ENCODE data around the gene ITGB1BP1.

Gene ITGB1BP1

DNA sequence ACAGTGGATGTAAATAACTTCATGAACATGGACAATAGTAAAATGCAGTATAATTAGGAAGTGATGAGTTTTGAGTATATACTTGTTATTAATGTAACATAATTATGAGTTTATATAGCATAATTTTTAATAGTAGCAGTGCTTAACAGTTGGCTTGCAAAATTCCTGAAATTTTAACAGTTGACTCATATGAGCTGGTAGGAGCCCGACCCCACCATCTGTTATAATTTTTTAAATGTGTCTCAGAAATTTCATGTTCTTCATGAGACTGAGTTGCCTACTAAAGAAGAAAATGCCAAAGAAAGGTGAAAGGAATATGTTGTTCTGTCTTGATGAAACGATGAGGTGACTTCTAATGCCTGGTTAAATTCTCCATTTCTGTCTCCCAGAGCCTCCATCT lies 62.6 kb downstream of the ITGB1BP1 start:
- H3K23ac ChIP-seq (ENCODE audit: low read length in 2 of 2), result no peak overlapping the region
- no peak overlapping the region for H3K27ac ChIP-seq (ENCODE audit: low read length, poor library complexity, severe bottlenecking)
- no peak overlapping the region for H3K4ac ChIP-seq (ENCODE audit: low read depth in 1 of 2, low read length in 2 of 2)
- H2BK5ac ChIP-seq (ENCODE audit: low read depth, low read length, poor library complexity, severe bottlenecking), result no peak overlapping the region
- H3K4me3 ChIP-seq (ENCODE audit: insufficient read depth in 1 of 2, low read depth in 1 of 2, low read length in 2 of 2), result no peak overlapping the region
- H3K4me1 ChIP-seq (ENCODE audit: control insufficient read depth, insufficient read depth, low read depth, low read length), result peaks cover 11% of the 10 kb centered on the region
- H3K9me3 ChIP-seq (ENCODE audit: control insufficient read depth, low read length), result no peaks in the 10 kb centered on the region
- no peaks in the 10 kb centered on the region for H3K27me3 ChIP-seq (ENCODE audit: control insufficient read depth in 1 of 2, insufficient read depth in 1 of 2, low read length in 2 of 2)
- H2BK15ac ChIP-seq (ENCODE audit: low read depth, poor library complexity, severe bottlenecking), result no peak overlapping the region
- H3K9ac ChIP-seq (ENCODE audit: low read length), result no peak overlapping the region
- H2AFZ ChIP-seq (ENCODE audit: low read depth, low read length), result no peak overlapping the region
- H2BK12ac ChIP-seq (ENCODE audit: low read length in 2 of 2), result no peak overlapping the region
- no peak overlapping the region for H2AK5ac ChIP-seq (ENCODE audit: low read length, severe bottlenecking)
- 93% methylated on average over 2 of the region's 2 CpGs for WGBS
- H3K14ac ChIP-seq (ENCODE audit: low read length in 2 of 2), result no peak overlapping the region
- no peak overlapping the region for H2BK120ac ChIP-seq (ENCODE audit: low read depth, low read length)
- no peak overlapping the region for H4K8ac ChIP-seq (ENCODE audit: low read length)
- no peak overlapping the region for H3K18ac ChIP-seq (ENCODE audit: low read depth in 1 of 2, low read length in 2 of 2)
- no peak overlapping the region for H3K4me2 ChIP-seq (ENCODE audit: low read length, poor library complexity, severe bottlenecking)
- DNase-seq, result no peak
- H3K36me3 ChIP-seq (ENCODE audit: control insufficient read depth in 1 of 2, insufficient read depth in 2 of 2, low read depth in 1 of 2, low read length in 2 of 2), result peaks cover 20 to 89% of the 10 kb centered on the region in 2 experiments
- peaks cover 15% of the 10 kb centered on the region for H3K79me1 ChIP-seq (replicated peaks; ENCODE audit: low read length, poor library complexity, severe bottlenecking)
- no peak overlapping the region for H4K91ac ChIP-seq (ENCODE audit: low read length)

DNA sequence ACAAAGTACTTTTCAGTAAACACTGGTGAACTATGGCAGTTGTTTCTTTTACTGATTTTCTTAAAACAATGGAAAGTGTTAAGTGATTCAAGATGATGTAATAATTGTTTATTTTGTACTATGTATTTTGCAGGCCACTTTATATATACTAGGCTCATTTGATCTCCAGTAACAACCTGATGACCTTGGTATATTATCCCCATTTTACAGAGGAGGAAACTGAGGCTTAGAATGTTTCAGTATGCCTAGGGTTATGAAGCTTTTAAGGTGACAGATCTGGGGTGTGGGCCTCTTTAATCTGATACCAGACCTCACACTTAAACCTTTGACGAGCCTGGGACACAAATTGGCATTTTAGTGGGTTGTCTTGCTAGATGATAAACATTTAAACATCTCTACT lies 63.2 kb downstream of the ITGB1BP1 start:
- H2BK5ac ChIP-seq (ENCODE audit: low read depth, low read length, poor library complexity, severe bottlenecking), result no peak overlapping the region
- H3K23ac ChIP-seq (ENCODE audit: low read length in 2 of 2), result no peak overlapping the region
- H3K18ac ChIP-seq (ENCODE audit: low read depth in 1 of 2, low read length in 2 of 2), result no peak overlapping the region
- no peak overlapping the region for H2AK5ac ChIP-seq (ENCODE audit: low read length, severe bottlenecking)
- H3K27ac ChIP-seq (ENCODE audit: low read length, poor library complexity, severe bottlenecking), result no peak overlapping the region
- no peak overlapping the region for H3K4me3 ChIP-seq (ENCODE audit: insufficient read depth in 1 of 2, low read depth in 1 of 2, low read length in 2 of 2)
- H2AFZ ChIP-seq (ENCODE audit: low read depth, low read length), result no peak overlapping the region
- H2BK15ac ChIP-seq (ENCODE audit: low read depth, poor library complexity, severe bottlenecking), result no peak overlapping the region
- WGBS, result no CpG with 5 or more reads among the region's 1 CpG
- peaks cover 17 to 89% of the 10 kb centered on the region in 2 experiments for H3K36me3 ChIP-seq (ENCODE audit: control insufficient read depth in 1 of 2, insufficient read depth in 2 of 2, low read depth in 1 of 2, low read length in 2 of 2)
- no peak overlapping the region for H3K4ac ChIP-seq (ENCODE audit: low read depth in 1 of 2, low read length in 2 of 2)
- H3K27me3 ChIP-seq (ENCODE audit: control insufficient read depth in 1 of 2, insufficient read depth in 1 of 2, low read length in 2 of 2), result no peaks in the 10 kb centered on the region
- H2BK12ac ChIP-seq (ENCODE audit: low read length in 2 of 2), result no peak overlapping the region
- no peak overlapping the region for H4K91ac ChIP-seq (ENCODE audit: low read length)
- no peaks in the 10 kb centered on the region for H3K9me3 ChIP-seq (ENCODE audit: control insufficient read depth, low read length)
- no peak overlapping the region for H3K14ac ChIP-seq (ENCODE audit: low read length in 2 of 2)
- H3K79me1 ChIP-seq (replicated peaks; ENCODE audit: low read length, poor library complexity, severe bottlenecking), result peaks cover 13% of the 10 kb centered on the region
- DNase-seq, result no peak
- H3K4me1 ChIP-seq (ENCODE audit: control insufficient read depth, insufficient read depth, low read depth, low read length), result peaks cover 5% of the 10 kb centered on the region
- no peak overlapping the region for H4K8ac ChIP-seq (ENCODE audit: low read length)
- no peak overlapping the region for H3K4me2 ChIP-seq (ENCODE audit: low read length, poor library complexity, severe bottlenecking)
- H2BK120ac ChIP-seq (ENCODE audit: low read depth, low read length), result no peak overlapping the region
- no peak overlapping the region for H3K9ac ChIP-seq (ENCODE audit: low read length)

DNA sequence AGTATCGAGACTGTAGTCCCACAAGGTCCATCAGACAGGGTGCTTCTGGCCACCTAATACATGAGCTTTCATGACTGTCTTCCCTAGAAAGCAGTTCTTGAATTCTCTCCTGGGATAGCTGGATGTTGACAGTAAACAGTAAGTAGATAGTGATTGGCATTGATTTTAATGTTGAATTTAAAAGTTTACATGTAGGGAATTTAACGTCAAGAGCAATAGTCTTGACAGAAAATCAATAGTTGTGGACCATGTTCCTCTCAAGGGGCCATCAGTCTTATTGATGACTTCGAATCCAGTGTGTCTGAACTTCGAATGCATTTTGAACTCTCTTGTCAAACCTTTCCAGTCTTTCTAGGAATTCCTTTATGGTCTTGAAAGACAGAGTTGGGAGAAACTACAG lies 63.9 kb downstream of the ITGB1BP1 start:
- H3K4me1 ChIP-seq (ENCODE audit: control insufficient read depth, insufficient read depth, low read depth, low read length), result peaks cover 4% of the 10 kb centered on the region
- H2AFZ ChIP-seq (ENCODE audit: low read depth, low read length), result no peak overlapping the region
- no peak overlapping the region for H4K8ac ChIP-seq (ENCODE audit: low read length)
- H3K27ac ChIP-seq (ENCODE audit: low read length, poor library complexity, severe bottlenecking), result no peak overlapping the region
- no peak overlapping the region for H3K4ac ChIP-seq (ENCODE audit: low read depth in 1 of 2, low read length in 2 of 2)
- no peak overlapping the region for H3K4me3 ChIP-seq (ENCODE audit: insufficient read depth in 1 of 2, low read depth in 1 of 2, low read length in 2 of 2)
- H3K27me3 ChIP-seq (ENCODE audit: control insufficient read depth in 1 of 2, insufficient read depth in 1 of 2, low read length in 2 of 2), result no peaks in the 10 kb centered on the region
- 100% methylated on average over 4 of the region's 4 CpGs for WGBS
- no peak overlapping the region for H3K14ac ChIP-seq (ENCODE audit: low read length in 2 of 2)
- no peak overlapping the region for H3K23ac ChIP-seq (ENCODE audit: low read length in 2 of 2)
- DNase-seq, result no peak
- no peak overlapping the region for H2BK12ac ChIP-seq (ENCODE audit: low read length in 2 of 2)
- H3K9ac ChIP-seq (ENCODE audit: low read length), result no peak overlapping the region
- H3K36me3 ChIP-seq (ENCODE audit: control insufficient read depth in 1 of 2, insufficient read depth in 2 of 2, low read depth in 1 of 2, low read length in 2 of 2), result peaks cover 17 to 89% of the 10 kb centered on the region in 2 experiments
- H2BK120ac ChIP-seq (ENCODE audit: low read depth, low read length), result no peak overlapping the region
- peaks cover 13% of the 10 kb centered on the region for H3K79me1 ChIP-seq (replicated peaks; ENCODE audit: low read length, poor library complexity, severe bottlenecking)
- no peak overlapping the region for H2BK5ac ChIP-seq (ENCODE audit: low read depth, low read length, poor library complexity, severe bottlenecking)
- no peak overlapping the region for H2AK5ac ChIP-seq (ENCODE audit: low read length, severe bottlenecking)
- H3K4me2 ChIP-seq (ENCODE audit: low read length, poor library complexity, severe bottlenecking), result no peak overlapping the region
- H3K18ac ChIP-seq (ENCODE audit: low read depth in 1 of 2, low read length in 2 of 2), result no peak overlapping the region
- no peak overlapping the region for H2BK15ac ChIP-seq (ENCODE audit: low read depth, poor library complexity, severe bottlenecking)
- no peaks in the 10 kb centered on the region for H3K9me3 ChIP-seq (ENCODE audit: control insufficient read depth, low read length)
- no peak overlapping the region for H4K91ac ChIP-seq (ENCODE audit: low read length)

DNA sequence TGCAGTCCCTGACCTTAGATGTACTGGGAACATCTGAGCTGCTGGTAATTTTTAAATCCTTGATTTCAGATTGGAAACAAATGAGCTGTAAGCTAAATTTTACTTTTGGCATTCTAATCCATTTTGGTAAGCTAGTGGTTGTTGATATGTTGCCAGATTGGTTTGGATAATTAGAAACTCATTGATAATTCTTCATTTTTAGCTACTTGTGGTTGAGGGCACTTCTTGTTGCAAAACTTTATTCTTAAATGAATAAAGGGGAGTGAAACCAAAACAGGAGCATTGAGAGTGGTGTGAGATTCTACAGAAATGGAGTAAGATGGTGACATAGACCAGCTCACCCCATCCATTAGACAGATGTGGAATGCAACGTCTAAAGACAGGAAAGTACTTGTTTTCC lies 64.5 kb downstream of the ITGB1BP1 start:
- H3K79me1 ChIP-seq (replicated peaks; ENCODE audit: low read length, poor library complexity, severe bottlenecking), result peaks cover 16% of the 10 kb centered on the region
- peaks cover 23 to 90% of the 10 kb centered on the region in 2 experiments for H3K36me3 ChIP-seq (ENCODE audit: control insufficient read depth in 1 of 2, insufficient read depth in 2 of 2, low read depth in 1 of 2, low read length in 2 of 2)
- no peak overlapping the region for H2BK15ac ChIP-seq (ENCODE audit: low read depth, poor library complexity, severe bottlenecking)
- no peak overlapping the region for H4K8ac ChIP-seq (ENCODE audit: low read length)
- H3K27me3 ChIP-seq (ENCODE audit: control insufficient read depth in 1 of 2, insufficient read depth in 1 of 2, low read length in 2 of 2), result no peaks in the 10 kb centered on the region
- H3K4ac ChIP-seq (ENCODE audit: low read depth in 1 of 2, low read length in 2 of 2), result no peak overlapping the region
- H2BK12ac ChIP-seq (ENCODE audit: low read length in 2 of 2), result no peak overlapping the region
- H3K4me2 ChIP-seq (ENCODE audit: low read length, poor library complexity, severe bottlenecking), result no peak overlapping the region
- no peak overlapping the region for H3K14ac ChIP-seq (ENCODE audit: low read length in 2 of 2)
- no peak overlapping the region for H3K18ac ChIP-seq (ENCODE audit: low read depth in 1 of 2, low read length in 2 of 2)
- H3K23ac ChIP-seq (ENCODE audit: low read length in 2 of 2), result no peak overlapping the region
- 33% methylated on average over 1 of the region's 1 CpG for WGBS
- H2BK5ac ChIP-seq (ENCODE audit: low read depth, low read length, poor library complexity, severe bottlenecking), result no peak overlapping the region
- H2AFZ ChIP-seq (ENCODE audit: low read depth, low read length), result no peak overlapping the region
- H3K4me1 ChIP-seq (ENCODE audit: control insufficient read depth, insufficient read depth, low read depth, low read length), result peaks cover 4% of the 10 kb centered on the region
- H2AK5ac ChIP-seq (ENCODE audit: low read length, severe bottlenecking), result no peak overlapping the region
- no peak overlapping the region for H3K27ac ChIP-seq (ENCODE audit: low read length, poor library complexity, severe bottlenecking)
- H3K9ac ChIP-seq (ENCODE audit: low read length), result no peak overlapping the region
- DNase-seq, result no peak
- no peak overlapping the region for H2BK120ac ChIP-seq (ENCODE audit: low read depth, low read length)
- no peak overlapping the region for H4K91ac ChIP-seq (ENCODE audit: low read length)
- no peaks in the 10 kb centered on the region for H3K9me3 ChIP-seq (ENCODE audit: control insufficient read depth, low read length)
- no peak overlapping the region for H3K4me3 ChIP-seq (ENCODE audit: insufficient read depth in 1 of 2, low read depth in 1 of 2, low read length in 2 of 2)

All from mesenchymal stem cell (in vitro differentiated cells and primary cell).